GM21825 (cell line): Measurements from ENCODE around the gene AP3D1.
"Not testable (repeated sequence)": the region's sequence is repeated elsewhere in the genome, so short reads cannot be mapped to it uniquely, and the experiment has no call there.

Source experiments
- ATAC-seq: cut with Tn5 transposase; IDR thresholded peaks from one replicate; pipeline ENCODE4 v1.9.1; 2021; ENCODE audit warnings: mild to moderate bottlenecking, moderate library complexity; ENCODE audit not compliant: unreplicated experiment

AP3D1 gene

GRCh38 chr19:2157452-2157851, 6.1 kb upstream of the AP3D1 start:
- no peak for ATAC-seq

GRCh38 chr19:2154587-2155075, 3.3 kb upstream of the AP3D1 start:
- no peak for ATAC-seq

- ATAC-seq: peak; percentile 16
Measured at GRCh38 chr19:2150794-2151338, 500 bp downstream of the AP3D1 start.

- ATAC-seq: no peak
Measured at GRCh38 chr19:2149980-2150793, 1.2 kb downstream of the AP3D1 start.

GRCh38 chr19:2148482-2149135, 2.8 kb downstream of the AP3D1 start:
- no peak for ATAC-seq

GRCh38 chr19:2145831-2146241, 5.5 kb downstream of the AP3D1 start:
- no peak for ATAC-seq

GRCh38 chr19:2144190-2144589, 7.2 kb downstream of the AP3D1 start:
- no peak for ATAC-seq

GRCh38 chr19:2142173-2142829, 9.1 kb downstream of the AP3D1 start:
- no peak for ATAC-seq

- ATAC-seq: no peak
Measured at GRCh38 chr19:2140138-2140569, 11.2 kb downstream of the AP3D1 start.

GRCh38 chr19:2139385-2140137, 11.8 kb downstream of the AP3D1 start:
- ATAC-seq: no peak

GRCh38 chr19:2138061-2138728, 13.2 kb downstream of the AP3D1 start:
- ATAC-seq: no peak

- ATAC-seq: no peak
Measured at GRCh38 chr19:2136796-2137195, 14.6 kb downstream of the AP3D1 start.

GRCh38 chr19:2135474-2136402, 15.6 kb downstream of the AP3D1 start:
- ATAC-seq: no peak

GRCh38 chr19:2132731-2133490, 18.5 kb downstream of the AP3D1 start:
- ATAC-seq: no peak

- ATAC-seq: no peak
Measured at GRCh38 chr19:2132191-2132590, 19.2 kb downstream of the AP3D1 start.

- ATAC-seq: not testable (repeated sequence)
Measured at GRCh38 chr19:2131012-2131975, 20.1 kb downstream of the AP3D1 start.
